Stimulated activated CD8-positive, alpha-beta memory T cell treated with anti-CD3 and anti-CD28 coated beads, Interleukin-7, amount 100 ng/mL, for 24 hours (primary cell): Measurements from ENCODE around the gene RPS14.
"Not testable (repeated sequence)": the region's sequence is repeated elsewhere in the genome, so short reads cannot be mapped to it uniquely, and the experiment has no call there.

Source experiments
- DNase-seq: peaks from one replicate; pipeline ENCODE4 v3.0.0-alpha.2; 2020; ENCODE audit warnings: low read depth

RPS14 gene

GRCh38 chr5:150479416-150479815, 29.9 kb upstream of the RPS14 start:
- DNase-seq = no peak

- DNase-seq = not testable (repeated sequence)
Observed at GRCh38 chr5:150476568-150476967, 27.0 kb upstream of the RPS14 start.

GRCh38 chr5:150473673-150474358, 24.3 kb upstream of the RPS14 start:
- DNase-seq = no peak

GRCh38 chr5:150469718-150470469, 20.4 kb upstream of the RPS14 start:
- no peak for DNase-seq

- no peak for DNase-seq
Observed at GRCh38 chr5:150468206-150468605, 18.7 kb upstream of the RPS14 start.

- DNase-seq = no peak
Observed at GRCh38 chr5:150465927-150466326, 16.4 kb upstream of the RPS14 start.

- no peak for DNase-seq
Observed at GRCh38 chr5:150464554-150465012, 15.0 kb upstream of the RPS14 start.

- DNase-seq = no peak
Observed at GRCh38 chr5:150461231-150461630, 11.7 kb upstream of the RPS14 start.

- no peak for DNase-seq
Observed at GRCh38 chr5:150460781-150461180, 11.2 kb upstream of the RPS14 start.

GRCh38 chr5:150458802-150459557, 9.4 kb upstream of the RPS14 start:
- peak; percentile 87 for DNase-seq

- no peak for DNase-seq
Observed at GRCh38 chr5:150457562-150458240, 8.2 kb upstream of the RPS14 start.

GRCh38 chr5:150457121-150457520, 7.6 kb upstream of the RPS14 start:
- no peak for DNase-seq

GRCh38 chr5:150454492-150455229, 5.1 kb upstream of the RPS14 start:
- no peak for DNase-seq

- not testable (repeated sequence) for DNase-seq
Observed at GRCh38 chr5:150454027-150454426, 4.5 kb upstream of the RPS14 start.

- no peak for DNase-seq
Observed at GRCh38 chr5:150452914-150453313, 3.4 kb upstream of the RPS14 start.

- DNase-seq = no peak
Observed at GRCh38 chr5:150451594-150451993, 2.1 kb upstream of the RPS14 start.

- DNase-seq = no peak
Observed at GRCh38 chr5:150448952-150449516, 505 bp downstream of the RPS14 start.

GRCh38 chr5:150448334-150448733, 1.2 kb downstream of the RPS14 start:
- DNase-seq = no peak

- DNase-seq = no peak
Observed at GRCh38 chr5:150447188-150447587, 2.4 kb downstream of the RPS14 start.

GRCh38 chr5:150446583-150446982, 3.0 kb downstream of the RPS14 start:
- DNase-seq = no peak

- no peak for DNase-seq
Observed at GRCh38 chr5:150446088-150446487, 3.5 kb downstream of the RPS14 start.
